ENCODE data around the gene P4HTM.

DNA sequence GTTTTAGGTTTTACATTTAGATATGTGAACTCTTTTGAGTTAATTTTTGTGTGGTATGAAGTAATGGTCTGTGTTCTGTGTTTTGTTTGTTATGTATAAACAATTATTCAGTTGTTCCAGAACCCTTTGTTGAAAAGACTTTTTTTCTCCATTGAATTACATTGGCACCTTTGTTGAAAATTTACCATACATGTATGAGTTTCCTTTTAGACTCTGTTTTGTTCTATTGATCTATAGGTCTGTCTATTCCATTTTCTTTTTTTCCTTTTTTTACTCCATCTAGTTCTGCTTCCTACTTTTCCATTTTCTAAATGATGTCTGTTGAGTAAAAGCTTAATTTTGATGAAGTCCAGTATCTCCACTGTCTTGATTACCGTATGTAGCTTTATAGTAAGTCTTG lies 40.0 kb upstream of the P4HTM start:
- TF ChIP-seq, protein P1, sequence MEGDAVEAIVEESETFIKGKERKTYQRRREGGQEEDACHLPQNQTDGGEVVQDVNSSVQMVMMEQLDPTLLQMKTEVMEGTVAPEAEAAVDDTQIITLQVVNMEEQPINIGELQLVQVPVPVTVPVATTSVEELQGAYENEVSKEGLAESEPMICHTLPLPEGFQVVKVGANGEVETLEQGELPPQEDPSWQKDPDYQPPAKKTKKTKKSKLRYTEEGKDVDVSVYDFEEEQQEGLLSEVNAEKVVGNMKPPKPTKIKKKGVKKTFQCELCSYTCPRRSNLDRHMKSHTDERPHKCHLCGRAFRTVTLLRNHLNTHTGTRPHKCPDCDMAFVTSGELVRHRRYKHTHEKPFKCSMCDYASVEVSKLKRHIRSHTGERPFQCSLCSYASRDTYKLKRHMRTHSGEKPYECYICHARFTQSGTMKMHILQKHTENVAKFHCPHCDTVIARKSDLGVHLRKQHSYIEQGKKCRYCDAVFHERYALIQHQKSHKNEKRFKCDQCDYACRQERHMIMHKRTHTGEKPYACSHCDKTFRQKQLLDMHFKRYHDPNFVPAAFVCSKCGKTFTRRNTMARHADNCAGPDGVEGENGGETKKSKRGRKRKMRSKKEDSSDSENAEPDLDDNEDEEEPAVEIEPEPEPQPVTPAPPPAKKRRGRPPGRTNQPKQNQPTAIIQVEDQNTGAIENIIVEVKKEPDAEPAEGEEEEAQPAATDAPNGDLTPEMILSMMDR (IDR thresholded peaks at IDR 0.05), result no peak
- no peak for TF ChIP-seq POLR2A (IDR thresholded peaks at IDR 0.05)
